ENCODE data around the gene ERI3.

DNA sequence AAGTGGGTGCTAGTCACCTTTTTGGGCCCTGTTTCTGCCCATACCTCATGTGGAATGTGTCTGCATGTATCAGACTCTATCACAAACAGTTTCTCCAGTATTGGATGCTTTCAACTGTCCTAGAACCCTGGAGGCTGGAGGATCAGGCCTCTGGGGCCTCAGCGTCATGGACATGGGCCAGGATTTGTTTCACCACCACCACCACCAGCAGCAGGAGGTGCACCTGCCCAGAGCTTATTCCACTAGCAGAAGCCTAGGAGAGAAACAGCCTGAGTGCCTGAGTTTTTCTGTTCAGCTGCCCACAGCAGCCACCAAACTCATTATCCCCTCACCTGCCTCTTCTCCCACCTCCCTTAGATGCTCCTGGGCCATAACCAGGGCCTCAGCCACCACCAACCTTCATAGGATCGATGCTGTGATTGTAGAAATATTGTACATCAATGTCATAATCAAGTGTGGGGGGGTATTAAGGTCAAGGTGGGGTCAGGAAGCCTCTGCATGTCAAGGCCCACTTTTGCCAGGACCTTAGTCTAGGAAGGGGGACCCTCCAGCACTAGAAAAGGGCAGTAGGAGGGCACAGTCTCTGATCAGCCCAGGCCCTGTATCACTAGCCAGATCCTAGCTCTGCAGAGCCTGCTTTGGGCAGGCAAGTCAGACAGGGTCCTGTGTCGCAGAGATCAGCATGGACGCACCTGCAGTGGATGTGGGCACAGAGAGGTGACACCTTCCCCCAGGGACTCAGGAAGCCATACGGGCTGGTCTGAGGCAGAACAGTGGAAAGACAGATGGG, 132.5 kb downstream of the ERI3 start:
- TF ChIP-seq, protein P1, sequence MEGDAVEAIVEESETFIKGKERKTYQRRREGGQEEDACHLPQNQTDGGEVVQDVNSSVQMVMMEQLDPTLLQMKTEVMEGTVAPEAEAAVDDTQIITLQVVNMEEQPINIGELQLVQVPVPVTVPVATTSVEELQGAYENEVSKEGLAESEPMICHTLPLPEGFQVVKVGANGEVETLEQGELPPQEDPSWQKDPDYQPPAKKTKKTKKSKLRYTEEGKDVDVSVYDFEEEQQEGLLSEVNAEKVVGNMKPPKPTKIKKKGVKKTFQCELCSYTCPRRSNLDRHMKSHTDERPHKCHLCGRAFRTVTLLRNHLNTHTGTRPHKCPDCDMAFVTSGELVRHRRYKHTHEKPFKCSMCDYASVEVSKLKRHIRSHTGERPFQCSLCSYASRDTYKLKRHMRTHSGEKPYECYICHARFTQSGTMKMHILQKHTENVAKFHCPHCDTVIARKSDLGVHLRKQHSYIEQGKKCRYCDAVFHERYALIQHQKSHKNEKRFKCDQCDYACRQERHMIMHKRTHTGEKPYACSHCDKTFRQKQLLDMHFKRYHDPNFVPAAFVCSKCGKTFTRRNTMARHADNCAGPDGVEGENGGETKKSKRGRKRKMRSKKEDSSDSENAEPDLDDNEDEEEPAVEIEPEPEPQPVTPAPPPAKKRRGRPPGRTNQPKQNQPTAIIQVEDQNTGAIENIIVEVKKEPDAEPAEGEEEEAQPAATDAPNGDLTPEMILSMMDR (IDR thresholded peaks at IDR 0.05; ENCODE audit: insufficient read depth, low read depth, low read length), result no peak
- TF ChIP-seq EZH2 (IDR thresholded peaks at IDR 0.05; ENCODE audit: insufficient read depth, low read length), result no peak
